Measurements from ENCODE around the gene WNK2.

- TF ChIP-seq ZBTB17 (tag by site-specific recombination; IDR thresholded peaks at IDR 0.05) (no peak), ZNF654 (tag by site-specific recombination; IDR thresholded peaks at IDR 0.05; ENCODE audit: low read depth) (no peak), SCRT1 (tag by site-specific recombination; IDR thresholded peaks at IDR 0.05; ENCODE audit: borderline replicate concordance) (no peak), ZNF362 (tag by site-specific recombination; IDR thresholded peaks at IDR 0.05) (no peak), ZNF664 (tag by site-specific recombination; IDR thresholded peaks at IDR 0.05) (no peak), REPIN1 (tag by site-specific recombination; IDR thresholded peaks at IDR 0.05; ENCODE audit: low read depth) (no peak)
- TF ChIP-seq, protein P1, sequence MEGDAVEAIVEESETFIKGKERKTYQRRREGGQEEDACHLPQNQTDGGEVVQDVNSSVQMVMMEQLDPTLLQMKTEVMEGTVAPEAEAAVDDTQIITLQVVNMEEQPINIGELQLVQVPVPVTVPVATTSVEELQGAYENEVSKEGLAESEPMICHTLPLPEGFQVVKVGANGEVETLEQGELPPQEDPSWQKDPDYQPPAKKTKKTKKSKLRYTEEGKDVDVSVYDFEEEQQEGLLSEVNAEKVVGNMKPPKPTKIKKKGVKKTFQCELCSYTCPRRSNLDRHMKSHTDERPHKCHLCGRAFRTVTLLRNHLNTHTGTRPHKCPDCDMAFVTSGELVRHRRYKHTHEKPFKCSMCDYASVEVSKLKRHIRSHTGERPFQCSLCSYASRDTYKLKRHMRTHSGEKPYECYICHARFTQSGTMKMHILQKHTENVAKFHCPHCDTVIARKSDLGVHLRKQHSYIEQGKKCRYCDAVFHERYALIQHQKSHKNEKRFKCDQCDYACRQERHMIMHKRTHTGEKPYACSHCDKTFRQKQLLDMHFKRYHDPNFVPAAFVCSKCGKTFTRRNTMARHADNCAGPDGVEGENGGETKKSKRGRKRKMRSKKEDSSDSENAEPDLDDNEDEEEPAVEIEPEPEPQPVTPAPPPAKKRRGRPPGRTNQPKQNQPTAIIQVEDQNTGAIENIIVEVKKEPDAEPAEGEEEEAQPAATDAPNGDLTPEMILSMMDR (tag by site-specific recombination; IDR thresholded peaks at IDR 0.05) = no peak
Measured at GRCh38 chr9:93211654-93212001, 27.7 kb downstream of the WNK2 start.

Data from HEK293 (cell line).